Retinal pigment epithelial cell (primary cell): ENCODE data around the gene CAPN1.

ENCODE experiments used
- DNase-seq: peaks from one replicate; pipeline ENCODE4 v3.0.0-alpha.2; 2010; ENCODE audit warnings: low read depth
- H3K4me3 ChIP-seq: 2 replicates; pipeline ENCODE4 v1.5.1; 2011; ENCODE audit warnings: mild to moderate bottlenecking, low read length, control low read depth, moderate library complexity
- CTCF ChIP-seq: conservative IDR thresholded peaks from 2 replicates; pipeline ENCODE4 v1.5.1; 2011; ENCODE audit warnings: low read depth, low read length, control low read depth, inconsistent platforms

The CAPN1 gene

GRCh38 chr11:65212226-65212801 lies 30.6 kb downstream of the CAPN1 start:
- no peak overlapping the region for H3K4me3 ChIP-seq
- TF ChIP-seq CTCF, result no peak
- no peak for DNase-seq

GRCh38 chr11:65213322-65214211 lies 31.8 kb downstream of the CAPN1 start:
- no peak for TF ChIP-seq CTCF
- H3K4me3 ChIP-seq, result no peak overlapping the region
- DNase-seq, result no peak

GRCh38 chr11:65214212-65214845 lies 32.6 kb downstream of the CAPN1 start:
- H3K4me3 ChIP-seq, result no peak overlapping the region
- TF ChIP-seq CTCF, result no peak
- no peak for DNase-seq

GRCh38 chr11:65215441-65216076 lies 33.8 kb downstream of the CAPN1 start:
- TF ChIP-seq CTCF, result no peak
- H3K4me3 ChIP-seq, result no peak overlapping the region
- DNase-seq, result no peak

- DNase-seq, result no peak
- H3K4me3 ChIP-seq, result no peak overlapping the region
- TF ChIP-seq CTCF, result peak; percentile 6
Observed at GRCh38 chr11:65216830-65217229, 35.1 kb downstream of the CAPN1 start.

- no peak for TF ChIP-seq CTCF
Observed at GRCh38 chr11:65217441-65218423, 36.0 kb downstream of the CAPN1 start.

More at GRCh38 chr11:65217441-65218423, 36.0 kb downstream of the CAPN1 start:
- H3K4me3 ChIP-seq, result no peak overlapping the region
- DNase-seq, result no peak
